NT2/D1 (cell line): ENCODE measurements around the gene PCDHA2.
"Not testable (repeated sequence)": the region's sequence is repeated elsewhere in the genome, so short reads cannot be mapped to it uniquely, and the experiment has no call there.

ENCODE experiments used
- DNase-seq: peaks from one replicate; pipeline ENCODE4 v3.0.0-alpha.2; 2011; ENCODE audit warnings: low read depth, low spot score
- H3K27me3 ChIP-seq: 2 replicates; pipeline ENCODE4 v1.6.0; 2011; ENCODE audit warnings: mild to moderate bottlenecking; ENCODE audit not compliant: insufficient read length, insufficient read depth
- H3K36me3 ChIP-seq: 2 replicates; pipeline ENCODE4 v1.6.1; 2011; ENCODE audit warnings: mild to moderate bottlenecking, low read length, mixed read lengths; ENCODE audit not compliant: insufficient read depth, insufficient read length
- H3K4me1 ChIP-seq: 2 replicates; pipeline ENCODE4 v1.5.1; 2011; ENCODE audit not compliant: insufficient read depth, insufficient read length
- H3K4me3 ChIP-seq: 2 replicates; pipeline ENCODE4 v1.5.1; 2011; ENCODE audit warnings: low read depth; ENCODE audit not compliant: insufficient read length
- H3K9ac ChIP-seq: 2 replicates; pipeline ENCODE4 v1.6.0; 2011; ENCODE audit warnings: low read depth; ENCODE audit not compliant: insufficient read length
- H3K9me3 ChIP-seq: 2 replicates; pipeline ENCODE4 v1.5.1; 2011; ENCODE audit warnings: mild to moderate bottlenecking, low read length; ENCODE audit not compliant: insufficient read depth
- SUZ12 ChIP-seq: IDR thresholded peaks from 2 replicates; pipeline ENCODE4 v1.6.1; 2011; ENCODE audit not compliant: insufficient read length, insufficient read depth; ENCODE audit errors: extremely low read depth
- YY1 ChIP-seq: IDR thresholded peaks from 2 replicates; pipeline ENCODE4 v1.6.1; 2011; ENCODE audit not compliant: insufficient read length, insufficient read depth
- ZNF274 ChIP-seq: IDR thresholded peaks from 2 replicates; pipeline ENCODE4 v1.6.1; 2011; ENCODE audit warnings: mild to moderate bottlenecking, low read depth, low read length

Gene PCDHA2

DNA sequence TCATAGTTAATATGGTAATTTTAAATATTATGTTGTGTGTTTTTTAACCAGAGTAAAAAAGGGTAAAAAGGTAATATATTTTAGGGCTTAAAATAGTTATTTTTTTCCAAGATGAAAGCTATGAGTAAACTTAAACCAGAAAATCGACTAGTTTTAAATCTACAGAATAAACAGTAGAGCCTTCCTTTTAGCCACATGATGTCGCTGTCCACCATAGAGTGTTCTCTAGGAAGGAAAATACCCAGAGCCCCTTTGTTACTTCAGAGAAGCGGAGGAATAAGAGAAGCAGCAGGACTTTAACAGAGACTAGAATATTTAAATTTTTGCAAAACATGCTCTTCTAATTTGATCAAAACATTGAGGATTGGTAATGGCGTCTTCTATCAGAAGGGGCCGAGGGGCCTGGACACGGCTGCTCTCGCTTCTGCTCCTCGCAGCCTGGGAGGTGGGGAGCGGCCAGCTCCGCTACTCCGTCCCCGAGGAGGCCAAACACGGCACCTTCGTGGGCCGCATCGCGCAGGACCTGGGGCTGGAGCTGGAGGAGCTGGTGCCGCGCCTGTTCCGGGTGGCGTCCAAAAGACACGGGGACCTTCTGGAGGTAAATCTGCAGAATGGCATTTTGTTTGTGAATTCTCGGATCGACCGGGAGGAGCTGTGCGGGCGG, at the start of gene PCDHA2:
Gene PCDHA2, plus strand, starts transcription at position 258 of the 664 bp plus-strand sequence.
- no peak within 1 kb of the TSS for H3K9ac ChIP-seq

GRCh38 chr5:140753561-140753960, 41.1 kb upstream of the PCDHA2 start:
- TF ChIP-seq YY1 (no peak), SUZ12 (no peak), ZNF274 (no peak)
- no peak overlapping the region for H3K9ac ChIP-seq
- no peaks in the 10 kb centered on the region for H3K36me3 ChIP-seq
- DNase-seq = no peak
- no peaks in the 10 kb centered on the region for H3K27me3 ChIP-seq
- H3K4me3 ChIP-seq = no peak overlapping the region
- no peaks in the 10 kb centered on the region for H3K4me1 ChIP-seq
- peaks cover 32% of the 10 kb centered on the region for H3K9me3 ChIP-seq

More for the DNA sequence above, at the start of gene PCDHA2:
- TF ChIP-seq ZNF274 (no peak), SUZ12 (no peak), YY1 (no peak)
- no peaks in the 10 kb centered on the region for H3K4me1 ChIP-seq
- no peaks in the 10 kb centered on the region for H3K36me3 ChIP-seq
- H3K9me3 ChIP-seq = peaks cover 12% of the 10 kb centered on the region; the same call in 1 of the 2 replicates
- DNase-seq = no peak
- no peak within 1 kb of the TSS for H3K4me3 ChIP-seq
- no peaks in the 10 kb centered on the region for H3K27me3 ChIP-seq

DNA sequence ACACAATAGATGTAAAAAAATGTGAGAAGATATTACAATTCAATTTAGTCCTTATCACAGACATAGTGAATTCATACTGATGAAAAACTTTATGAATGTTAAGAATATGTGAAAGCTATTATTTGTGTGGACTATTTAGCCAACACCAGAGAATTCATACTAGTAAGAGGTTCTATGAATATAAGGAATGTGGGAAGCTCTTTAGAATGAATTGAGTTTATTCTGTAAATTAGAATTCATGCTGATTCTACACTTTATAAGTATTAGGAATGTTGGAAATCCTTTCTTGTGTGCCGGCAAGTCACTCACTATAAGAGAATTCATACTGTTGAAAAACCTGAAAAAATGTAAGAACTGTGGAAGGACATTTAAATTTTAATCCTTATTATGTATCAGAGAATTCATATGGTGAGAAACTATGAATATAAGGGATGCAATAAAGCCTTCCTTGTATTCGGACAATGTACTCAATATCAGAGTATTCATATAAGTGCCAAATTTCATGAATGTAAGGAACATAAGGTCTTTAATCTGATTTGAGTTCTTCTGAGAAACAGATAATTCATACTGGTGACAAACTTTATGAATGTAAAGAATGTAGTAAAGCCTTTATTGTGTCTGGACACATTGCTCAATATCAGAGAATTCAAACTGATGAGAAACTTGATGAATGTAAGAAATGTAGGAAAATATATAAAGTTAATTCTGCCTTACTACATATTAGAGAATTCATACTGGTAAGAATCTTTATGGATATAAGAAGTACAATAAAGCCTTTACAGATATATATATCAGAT, 30.3 kb upstream of the PCDHA2 start:
- Histone ChIP-seq H3K4me1 (no peaks in the 10 kb centered on the region), H3K4me3 (no peak overlapping the region), H3K9ac (no peak overlapping the region), H3K27me3 (no peaks in the 10 kb centered on the region), H3K36me3 (no peaks in the 10 kb centered on the region), H3K9me3 (peaks cover 83% of the 10 kb centered on the region)
- DNase-seq = no peak
- TF ChIP-seq ZNF274 (peak; percentile 82), YY1 (no peak)

DNA sequence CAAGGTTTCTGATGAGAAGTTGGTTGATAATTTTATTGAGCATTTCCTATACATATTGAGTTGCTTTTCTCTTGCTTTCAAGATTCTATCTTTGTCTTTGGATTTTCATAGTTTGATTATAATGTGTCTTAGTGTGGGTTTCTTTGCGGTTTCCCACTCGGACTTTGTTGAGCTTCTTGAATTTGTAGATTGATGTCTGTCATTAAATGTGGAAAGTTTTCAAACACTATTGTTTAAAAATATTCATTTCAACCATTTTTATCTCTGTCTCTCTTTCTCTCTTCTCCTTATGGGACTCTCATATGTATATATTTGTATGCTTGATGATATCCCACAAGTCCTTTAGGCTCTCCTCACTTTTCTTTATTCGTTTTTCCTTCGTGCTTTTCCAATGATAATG, 27.2 kb upstream of the PCDHA2 start:
- H3K27me3 ChIP-seq = no peaks in the 10 kb centered on the region
- TF ChIP-seq ZNF274 (no peak), SUZ12 (no peak), YY1 (no peak)
- no peak for DNase-seq
- no peaks in the 10 kb centered on the region for H3K36me3 ChIP-seq
- no peak overlapping the region for H3K9ac ChIP-seq
- H3K9me3 ChIP-seq = peaks cover 91% of the 10 kb centered on the region
- H3K4me1 ChIP-seq = no peaks in the 10 kb centered on the region
- H3K4me3 ChIP-seq = no peak overlapping the region

DNA sequence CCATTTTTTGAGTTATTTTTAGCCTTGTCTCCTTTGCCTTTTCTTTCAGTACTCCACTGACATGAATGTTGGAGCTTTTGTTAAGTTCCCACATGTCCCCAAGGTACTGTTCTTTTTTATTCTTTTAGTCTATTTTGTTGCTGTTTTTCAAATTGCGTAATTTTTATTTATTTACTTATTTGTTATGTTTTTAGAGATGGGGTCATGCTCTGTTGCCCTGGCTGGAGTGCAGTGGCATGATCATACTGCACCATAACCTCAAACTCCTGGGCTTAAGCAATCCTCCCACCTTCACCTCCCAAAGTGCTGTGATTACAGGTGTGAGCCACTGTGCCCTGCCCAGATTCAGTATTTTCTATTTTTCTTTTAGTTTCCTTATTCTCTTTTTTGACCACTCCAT, 14.1 kb upstream of the PCDHA2 start:
- no peaks in the 10 kb centered on the region for H3K4me1 ChIP-seq
- no peak for DNase-seq
- no peak overlapping the region for H3K9ac ChIP-seq
- TF ChIP-seq YY1 (no peak), SUZ12 (no peak), ZNF274 (no peak)
- H3K36me3 ChIP-seq = no peaks in the 10 kb centered on the region
- peaks cover 36% of the 10 kb centered on the region for H3K9me3 ChIP-seq
- no peaks in the 10 kb centered on the region for H3K27me3 ChIP-seq
- H3K4me3 ChIP-seq = no peak overlapping the region

- no peaks in the 10 kb centered on the region for H3K27me3 ChIP-seq
- no peaks in the 10 kb centered on the region for H3K4me1 ChIP-seq
- no peak within 1 kb of the TSS for H3K9ac ChIP-seq
- H3K4me3 ChIP-seq = no peak within 1 kb of the TSS
- H3K9me3 ChIP-seq = peaks cover 30% of the 10 kb centered on the region
- TF ChIP-seq YY1 (no peak), SUZ12 (no peak), ZNF274 (no peak)
- no peaks in the 10 kb centered on the region for H3K36me3 ChIP-seq
- no peak for DNase-seq
Measured at GRCh38 chr5:140785905-140786686, 8.6 kb upstream of the PCDHA2 start, which contains the start of gene PCDHA1. PCDHA1 (plus strand) TSS chr5:140786140.

GRCh38 chr5:140787422-140787821, 7.2 kb upstream of the PCDHA2 start:
- DNase-seq, H3K36me3 ChIP-seq, H3K4me1 ChIP-seq, H3K4me3 ChIP-seq, H3K27me3 ChIP-seq, H3K9ac ChIP-seq: not testable (repeated sequence)
- H3K9me3 ChIP-seq = peaks cover 21% of the 10 kb centered on the region

- peaks cover 16% of the 10 kb centered on the region for H3K9me3 ChIP-seq
- H3K4me3 ChIP-seq, H3K9ac ChIP-seq, DNase-seq, H3K27me3 ChIP-seq, H3K36me3 ChIP-seq, H3K4me1 ChIP-seq: not testable (repeated sequence)
Measured at GRCh38 chr5:140787849-140788504, 6.7 kb upstream of the PCDHA2 start.
